ENCODE results near the gene OR5AC2. TPM values are rescaled to one million over a fixed set of nuclear protein-coding genes. Genes with fewer than 3 reads are reported as not detected.

OR5AC2 gene
- total RNA-seq, 2 experiments from 2014 or later = not detected

DNA sequence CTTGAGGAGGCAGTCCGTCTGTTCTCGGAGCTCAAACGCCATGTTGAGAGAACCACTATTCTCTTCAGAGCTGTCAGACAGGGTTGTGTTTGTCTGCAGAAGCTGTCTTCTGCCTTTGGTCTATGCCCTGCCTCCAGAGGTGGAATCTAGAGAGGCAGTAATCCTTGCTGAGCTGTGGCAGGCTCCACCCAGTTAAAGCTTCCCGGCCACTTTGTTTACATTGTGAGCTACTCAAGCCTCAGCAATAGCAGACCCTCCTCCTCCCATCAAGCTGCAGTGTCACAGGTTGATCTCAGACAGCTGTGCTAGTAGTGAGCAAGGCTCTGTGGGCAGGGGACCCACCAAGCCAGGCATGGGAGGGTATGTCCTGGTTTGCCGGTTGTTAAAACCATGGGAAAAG is 8.9 kb downstream of the OR5AC2 start:
- CTCF ChIA-PET = no interaction called here
- Mint-ChIP-seq H3K36me3 (ENCODE audit: low read depth) (no peaks in the 10 kb centered on the region), H3K4me1 (no peaks in the 10 kb centered on the region), H3K27ac (no peak overlapping the region), H3K4me3 (no peak overlapping the region), H3K27me3 (no peaks in the 10 kb centered on the region), H3K9me3 (no peaks in the 10 kb centered on the region)
- no peak for DNase-seq
- POLR2A ChIA-PET = no interaction called here

DNA sequence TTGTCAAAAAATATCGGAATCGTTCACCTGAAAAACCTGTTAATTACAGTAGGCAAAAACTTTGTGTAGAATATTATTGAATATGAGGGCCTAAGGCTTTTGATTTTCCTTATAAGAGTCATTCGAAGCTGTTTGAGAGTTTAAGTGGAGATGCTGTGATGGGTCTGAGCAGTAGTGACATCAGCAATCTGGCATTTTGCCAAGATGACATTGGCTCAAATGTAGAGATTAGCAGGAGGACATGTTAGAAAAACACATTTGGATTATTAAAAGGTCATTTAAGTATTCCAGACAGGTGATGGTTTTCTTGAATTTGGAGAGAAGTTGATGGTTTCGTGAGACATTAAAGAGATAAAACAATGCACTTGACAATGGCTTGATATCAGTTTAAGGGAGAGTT is 12.9 kb downstream of the OR5AC2 start:
- H3K9me3 Mint-ChIP-seq = no peaks in the 10 kb centered on the region
- ChIA-PET CTCF (no interaction called here), POLR2A (no interaction called here)

DNA sequence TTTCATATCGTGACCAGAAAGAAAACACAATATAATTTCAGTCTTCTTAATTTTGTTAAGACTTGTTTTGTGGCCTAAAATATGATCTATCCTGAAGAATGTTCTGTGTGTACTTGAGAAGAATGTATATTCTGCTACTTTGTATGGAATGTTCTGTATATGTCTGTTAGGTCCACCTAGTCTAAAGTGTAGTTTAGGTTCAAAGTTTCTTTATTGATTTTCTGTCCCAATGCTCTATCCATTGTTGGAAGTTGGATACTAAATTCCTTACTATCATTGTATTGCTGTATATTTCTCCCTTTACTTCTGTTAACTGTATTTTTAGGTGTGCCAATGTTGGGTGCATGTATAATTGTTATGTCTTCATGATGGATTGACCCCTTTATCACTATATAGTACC is 21.2 kb downstream of the OR5AC2 start:
- CTCF ChIA-PET = interaction anchor here (0.6 kb wide), 1 partner anchor 899 kb away, joined by 4 read pairs; no protein-coding TSS in a partner anchor

More for the DNA sequence above, 12.9 kb downstream of the OR5AC2 start:
- no peaks in the 10 kb centered on the region for H3K36me3 Mint-ChIP-seq (ENCODE audit: low read depth)
- no peaks in the 10 kb centered on the region for H3K4me1 Mint-ChIP-seq
- no peak overlapping the region for H3K27ac Mint-ChIP-seq
- no peak for DNase-seq
- H3K4me3 Mint-ChIP-seq = no peak overlapping the region
- H3K27me3 Mint-ChIP-seq = no peaks in the 10 kb centered on the region

DNA sequence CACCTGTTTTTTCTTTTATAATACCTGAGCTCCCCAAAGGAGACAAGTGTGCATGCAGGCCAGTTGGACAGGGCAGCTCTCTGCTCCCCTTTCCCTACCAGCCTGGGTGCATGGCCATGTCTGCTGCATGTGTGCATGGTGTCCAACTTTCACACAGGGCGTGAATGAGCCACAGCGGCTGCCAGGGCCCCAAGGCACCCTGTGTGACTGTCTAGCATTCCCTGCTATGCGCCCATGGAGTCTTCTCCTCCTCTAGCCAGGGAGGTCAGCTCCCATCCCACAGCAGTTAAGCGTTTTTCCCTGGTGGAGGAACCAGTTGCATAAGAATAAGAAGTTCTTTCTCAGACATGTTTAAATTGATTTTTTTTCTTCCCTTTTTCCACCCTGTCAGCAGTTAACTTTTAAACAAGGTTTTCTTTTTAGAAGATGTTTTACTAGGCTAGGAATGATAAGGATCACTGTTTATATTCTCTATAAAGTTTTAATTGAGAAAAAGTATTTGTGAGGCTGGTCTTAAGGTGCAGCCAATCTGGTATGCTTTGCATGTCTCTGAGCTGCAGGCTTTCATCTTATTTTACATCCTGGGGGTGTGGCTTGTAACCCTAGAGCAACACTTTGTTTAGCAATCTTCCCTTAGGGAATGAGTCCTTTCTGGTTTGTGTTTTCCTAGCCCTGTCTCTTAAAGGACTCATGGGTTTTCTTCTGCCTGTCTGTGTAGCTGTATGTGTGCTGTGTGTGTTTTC is 23.0 kb downstream of the OR5AC2 start:
- H3K27ac Mint-ChIP-seq = no peak overlapping the region
- POLR2A ChIA-PET = no interaction called here
- peaks cover 10% of the 10 kb centered on the region for H3K9me3 Mint-ChIP-seq
- H3K4me3 Mint-ChIP-seq = no peak overlapping the region
- H3K27me3 Mint-ChIP-seq = peaks cover 8% of the 10 kb centered on the region
- CTCF ChIA-PET = no interaction called here
- no peaks in the 10 kb centered on the region for H3K4me1 Mint-ChIP-seq
- no peak for DNase-seq
- H3K36me3 Mint-ChIP-seq (ENCODE audit: low read depth) = no peaks in the 10 kb centered on the region

More for the DNA sequence above, 21.2 kb downstream of the OR5AC2 start:
- Mint-ChIP-seq H3K4me1 (no peaks in the 10 kb centered on the region), H3K4me3 (no peak overlapping the region), H3K36me3 (ENCODE audit: low read depth) (no peaks in the 10 kb centered on the region), H3K27me3 (peaks cover 8% of the 10 kb centered on the region), H3K9me3 (peaks cover 10% of the 10 kb centered on the region), H3K27ac (no peak overlapping the region)
- POLR2A ChIA-PET = no interaction called here
- no peak for DNase-seq

DNA sequence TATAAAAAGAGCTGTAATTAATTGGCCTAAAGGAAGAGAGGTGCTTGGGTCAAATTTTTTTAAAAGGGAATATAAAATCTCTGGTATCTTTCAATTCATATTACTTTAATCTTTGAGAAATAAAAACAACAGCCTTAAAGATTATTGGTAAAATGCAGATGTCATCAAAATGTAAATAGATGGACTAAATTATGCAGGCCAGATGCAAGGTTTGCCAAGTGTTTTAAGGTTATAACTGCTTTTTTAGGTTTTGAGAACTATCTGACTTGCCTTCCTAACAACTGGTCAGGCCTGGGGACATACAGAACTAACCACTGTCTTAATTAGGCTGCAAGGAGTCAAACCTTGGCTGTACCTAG is 23.6 kb downstream of the OR5AC2 start:
- H3K9me3 Mint-ChIP-seq = peaks cover 10% of the 10 kb centered on the region
- ChIA-PET CTCF (no interaction called here), POLR2A (no interaction called here)
- no peaks in the 10 kb centered on the region for H3K36me3 Mint-ChIP-seq (ENCODE audit: low read depth)
- no peak overlapping the region for H3K4me3 Mint-ChIP-seq
- peaks cover 8% of the 10 kb centered on the region for H3K27me3 Mint-ChIP-seq
- DNase-seq = no peak
- H3K4me1 Mint-ChIP-seq = no peaks in the 10 kb centered on the region
- no peak overlapping the region for H3K27ac Mint-ChIP-seq

DNA sequence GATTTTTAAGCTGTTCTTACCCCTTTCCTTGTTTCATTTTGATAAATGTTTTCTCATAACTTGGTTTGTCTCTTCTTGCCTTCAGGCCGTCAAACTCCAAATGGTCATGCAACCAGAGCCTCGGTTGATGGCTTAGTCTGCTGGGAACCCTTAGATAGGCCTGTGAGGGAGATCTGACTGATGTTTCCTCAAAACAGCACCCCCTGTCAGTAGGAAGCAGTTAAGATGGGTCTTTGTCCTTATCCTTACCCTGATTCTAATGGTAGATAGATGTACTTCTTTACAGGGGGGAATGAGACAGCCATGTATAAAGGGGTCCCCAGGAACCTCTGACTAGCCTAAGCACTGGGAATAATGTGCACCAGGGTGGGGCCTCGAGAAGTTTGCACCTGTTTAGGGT is 27.3 kb downstream of the OR5AC2 start:
- POLR2A ChIA-PET = no interaction called here
- Mint-ChIP-seq H3K27ac (no peak overlapping the region), H3K36me3 (ENCODE audit: low read depth) (no peaks in the 10 kb centered on the region), H3K9me3 (peaks cover 10% of the 10 kb centered on the region), H3K4me1 (no peaks in the 10 kb centered on the region), H3K27me3 (no peaks in the 10 kb centered on the region), H3K4me3 (no peak overlapping the region)
- CTCF ChIA-PET = no interaction called here
- DNase-seq = no peak

DNA sequence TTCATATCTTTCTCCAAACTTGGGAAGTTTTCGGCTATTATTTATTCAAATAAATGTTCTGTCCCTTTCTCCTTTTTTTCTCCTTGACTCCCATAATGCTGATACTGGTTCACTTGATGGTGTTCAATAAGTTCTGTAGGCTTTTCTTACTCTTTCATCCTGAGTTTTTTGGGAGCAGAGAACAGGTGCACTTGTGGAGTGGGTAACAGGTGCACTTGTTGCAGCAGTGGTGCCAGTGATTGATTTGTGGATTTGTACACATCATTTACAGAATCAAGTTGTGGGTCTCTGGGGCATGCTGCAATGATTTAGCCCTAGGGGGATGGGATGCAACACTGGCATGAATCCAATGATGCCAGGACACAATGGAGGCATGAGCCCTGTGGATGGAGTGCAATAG is 28.7 kb downstream of the OR5AC2 start:
- no peak for DNase-seq
- Mint-ChIP-seq H3K36me3 (ENCODE audit: low read depth) (no peaks in the 10 kb centered on the region), H3K4me3 (no peak overlapping the region), H3K27me3 (no peaks in the 10 kb centered on the region), H3K27ac (no peak overlapping the region), H3K9me3 (peaks cover 8% of the 10 kb centered on the region), H3K4me1 (no peaks in the 10 kb centered on the region)
- ChIA-PET POLR2A (no interaction called here), CTCF (no interaction called here)

DNA sequence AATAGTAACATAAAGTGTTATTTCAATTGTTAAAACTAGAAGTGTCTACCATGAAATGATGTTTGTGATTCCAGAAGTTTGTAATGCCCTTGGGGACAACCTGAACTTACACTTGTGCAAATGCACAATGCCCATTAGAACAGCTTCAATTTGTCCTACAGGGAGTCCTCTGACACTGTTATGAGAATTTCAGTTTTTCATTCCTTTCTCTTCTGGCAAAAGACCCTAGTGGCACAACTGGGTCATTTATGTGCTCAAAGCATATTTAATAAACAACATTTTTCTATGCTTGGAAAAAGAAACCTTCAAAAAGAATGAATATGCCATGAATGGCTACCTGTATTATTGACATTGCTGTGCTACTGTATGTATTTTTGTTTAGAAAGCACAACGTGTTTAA is 43.4 kb downstream of the OR5AC2 start, which contains the start of gene OR5H1:
TSS of gene OR5H1 (plus strand) at position 301 of the 400 bp plus-strand sequence. CDS start 1,977 bp downstream, outside the sequence.
- CTCF ChIA-PET = no interaction called here
- H3K4me1 Mint-ChIP-seq = no peaks in the 10 kb centered on the region
- H3K27me3 Mint-ChIP-seq = no peaks in the 10 kb centered on the region
- H3K27ac Mint-ChIP-seq = no peak within 1 kb of the TSS
- DNase-seq = no peak
- H3K9me3 Mint-ChIP-seq = no peaks in the 10 kb centered on the region
- H3K36me3 Mint-ChIP-seq (ENCODE audit: low read depth) = no peaks in the 10 kb centered on the region
- no peak within 1 kb of the TSS for H3K4me3 Mint-ChIP-seq
- POLR2A ChIA-PET = no interaction called here

DNA sequence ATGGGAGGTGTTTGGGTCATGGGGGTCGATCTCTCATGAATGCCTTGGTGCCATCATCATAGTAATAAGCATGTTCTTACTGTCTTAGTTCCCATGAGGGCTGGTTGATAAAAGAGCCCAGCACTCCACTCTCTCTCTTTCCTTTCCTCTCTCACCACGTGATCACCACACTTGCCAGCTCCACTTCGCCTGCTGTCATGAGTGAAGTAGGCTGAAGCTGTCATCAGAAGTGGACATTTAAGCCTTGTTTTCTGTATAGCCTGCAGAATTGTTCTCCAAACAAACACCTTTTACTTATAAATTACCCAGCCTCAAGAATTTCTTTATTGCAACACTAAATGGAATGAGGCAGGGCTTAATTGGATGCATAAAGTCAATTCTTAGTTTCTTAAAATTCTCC is 49.7 kb downstream of the OR5AC2 start:
- Mint-ChIP-seq H3K9me3 (no peaks in the 10 kb centered on the region), H3K27me3 (no peaks in the 10 kb centered on the region), H3K36me3 (ENCODE audit: low read depth) (no peaks in the 10 kb centered on the region), H3K4me1 (no peaks in the 10 kb centered on the region), H3K27ac (no peak overlapping the region), H3K4me3 (no peak overlapping the region)
- DNase-seq = no peak
- CTCF ChIA-PET = no interaction called here
- POLR2A ChIA-PET = no interaction called here

Other genes starting within 250 kb of the OR5AC2 start
- 10 to 100 TPM; 38.4 to 42.0 TPM for gene RIOX2, start 114.7 kb upstream of the OR5AC2 start, total RNA-seq
- gene GABRR3, start 51.9 kb upstream of the OR5AC2 start, total RNA-seq = not detected
- not detected for gene OR5H1, start 43.5 kb downstream of the OR5AC2 start, total RNA-seq
- not detected for gene OR5H14, start 60.3 kb downstream of the OR5AC2 start, total RNA-seq
- not detected for gene OR5H15, start 79.5 kb downstream of the OR5AC2 start, total RNA-seq
- gene OR5H6, start 177.1 kb downstream of the OR5AC2 start, total RNA-seq = not detected
- not detected for gene OR5H2, start 195.3 kb downstream of the OR5AC2 start, total RNA-seq

All from activated CD4-positive, alpha-beta T cell treated with anti-CD3 and anti-CD28 coated beads, Interleukin-2, amount 10 ng/mL, durations not matched to agents 7 days and 5 days (primary cell).